Stomach (tissue), 4 donors: ENCODE results near the gene KRT76.

Experiments
- CTCF ChIP-seq, 7 experiments: fragments of 450-650 bp in 4 of 7; fragments of 200-600 bp in 3 of 7; sonication (generic) in 3 of 7; IDR thresholded peaks; one replicate each; pipeline ENCODE4 v1.5.1; 2016 to 2019; ENCODE audit warnings: antibody characterized with exemption in 7 of 7, control low read depth in 2 of 7, mild to moderate bottlenecking in 1 of 7
- EP300 ChIP-seq: sonication (generic); formaldehyde crosslinking; IDR thresholded peaks from one replicate; pipeline ENCODE4 v1.6.1; 2017; ENCODE audit warnings: antibody characterized with exemption
- POLR2A ChIP-seq, 4 donors: fragments of 450-650 bp; IDR thresholded peaks; one replicate each; pipeline ENCODE4 v1.6.1; 2016; ENCODE audit warnings: antibody characterized with exemption in 4 of 4, control low read depth in 2 of 4, mild to moderate bottlenecking in 1 of 4, moderate library complexity in 1 of 4

- TF ChIP-seq CTCF (IDR thresholded peaks at IDR 0.05) (no peak), EP300 (no peak), POLR2A (IDR thresholded peaks at IDR 0.05) (no peak)
These were observed 20.7 kb downstream of the KRT76 start for GRCh38 chr12:52756281-52756960.
